Right lobe of liver (tissue), 6 donors: ENCODE results near the gene LYPD6B. TPM values are rescaled to one million over a fixed set of nuclear protein-coding genes. Genes with fewer than 3 reads are reported as not detected.

Source experiments
- ATAC-seq, 4 donors: fragments of 200-7000 bp; cut with Tn5 transposase; one replicate each; pipeline ENCODE4 v1.9.1; 2020; ENCODE audit warnings: mild to moderate bottlenecking in 4 of 4, moderate library complexity in 4 of 4
- DNase-seq, 3 donors: peaks; one replicate each; pipeline ENCODE4 v3.0.0-alpha.2; 2020
- H3K27ac ChIP-seq, 3 donors: fragments of 200-600 bp; one replicate each; pipeline ENCODE4 v1.8.0; 2022
- H3K27me3 ChIP-seq, 2 donors: fragments of 200-600 bp; one replicate each; pipeline ENCODE4 v1.8.0; 2022
- H3K36me3 ChIP-seq, 4 donors: fragments of 200-600 bp; sonication (generic) in 1 of 4; one replicate each; pipeline versions ENCODE4 v1.5.1 to v1.8.0; 2017 to 2022; ENCODE audit warnings: control low read depth in 1 of 4
- H3K4me1 ChIP-seq, 4 donors: fragments of 200-600 bp; sonication (generic) in 1 of 4; one replicate each; pipeline versions ENCODE4 v1.5.1 to v1.8.0; 2017 to 2022; ENCODE audit warnings: control low read depth in 1 of 4
- H3K4me3 ChIP-seq, 3 donors: fragments of 200-600 bp; one replicate each; pipeline ENCODE4 v1.8.0; 2022
- H3K9me3 ChIP-seq, 4 donors: fragments of 200-600 bp; sonication (generic) in 1 of 4; one replicate each; pipeline versions ENCODE4 v1.5.1 to v1.8.0; 2017 to 2022; ENCODE audit warnings: control low read depth in 1 of 4
- POLR2A ChIP-seq: fragments of 450-650 bp; IDR thresholded peaks from one replicate; pipeline ENCODE4 v1.6.1; 2017; ENCODE audit warnings: antibody characterized with exemption, mild to moderate bottlenecking
- WGBS: methylation state at CpG from one replicate; pipeline ENCODE4 v1.1.6; 2018; ENCODE audit warnings: low coverage, low lambda C conversion rate; ENCODE audit not compliant: insufficient coverage; ENCODE audit errors: missing lambda C conversion rate; 5-methylcytosine and 5-hydroxymethylcytosine counted together
- intact Hi-C, 2 donors: fragments of 100-400 bp; cut with DNase I; formaldehyde crosslinking; loops; one replicate each; pipeline versions ENCODE4 v1.11.2 to v1.14.1; 2022
- total RNA-seq, 6 experiments: library from RNA; depleted of rRNA in 2 of 6; stranded (reverse); fragments of >200 nt in 2 of 6; fragmentation: NEBNext Ultra II Directional in 3 of 6; extraction: Animal tissue kit (Norgen Biotek cat#: 25700) in 3 of 6; gene quantifications; one replicate each; pipeline versions ENCODE4 v1.1.0 to v1.2.4, GENCODE V29; 2016 to 2023
- TF ChIP-seq, protein P1 (sequence below), 4 donors: fragments of 200-600 bp in 3 of 4; fragments of 450-650 bp in 1 of 4; IDR thresholded peaks; one replicate each; pipeline versions ENCODE4 v1.5.1 to v1.8.0; 2016 to 2022; ENCODE audit warnings: antibody characterized with exemption in 4 of 4, mild to moderate bottlenecking in 2 of 4
- donor health status: DM: no; HTN: yes; CAD: no.
- donor health status: DM: no; HTN: no; CAD: no.
- donor health status: DM: no; HTN: no; CAD: no.
- donor health status: DM: no; HTN: yes; CAD: no.
- donor health status: DM: no; HTN: yes; CAD: no.

LYPD6B gene
- total RNA-seq, 6 experiments from 2014 or later: 0.30 to 0.31 TPM; not detected in 4

DNA sequence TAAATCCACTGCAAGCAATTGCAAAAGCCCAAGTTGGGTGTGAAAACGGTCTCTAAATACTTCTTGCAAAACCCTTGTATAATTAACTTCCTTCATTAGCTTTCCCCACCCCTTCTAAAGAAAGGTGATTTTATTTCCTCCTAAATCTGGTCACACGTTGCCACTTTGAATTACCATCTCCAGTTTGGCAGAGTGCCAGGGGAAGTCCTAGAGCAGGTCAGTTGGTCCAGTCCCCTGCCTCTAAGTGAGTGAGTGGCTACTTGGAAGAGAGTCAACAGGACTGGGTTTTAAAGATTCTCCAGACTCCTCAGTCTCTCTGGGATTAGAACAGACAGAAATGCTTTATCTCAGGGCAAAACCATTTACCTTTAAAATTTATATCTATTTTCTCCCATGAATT is 18.7 kb upstream of the LYPD6B start:
- intact Hi-C loops: loop anchor here in 1 of 2 donors (10.0 kb wide), 1 partner anchor 535 kb away; no protein-coding TSS in a partner anchor
- TF ChIP-seq, protein P1, sequence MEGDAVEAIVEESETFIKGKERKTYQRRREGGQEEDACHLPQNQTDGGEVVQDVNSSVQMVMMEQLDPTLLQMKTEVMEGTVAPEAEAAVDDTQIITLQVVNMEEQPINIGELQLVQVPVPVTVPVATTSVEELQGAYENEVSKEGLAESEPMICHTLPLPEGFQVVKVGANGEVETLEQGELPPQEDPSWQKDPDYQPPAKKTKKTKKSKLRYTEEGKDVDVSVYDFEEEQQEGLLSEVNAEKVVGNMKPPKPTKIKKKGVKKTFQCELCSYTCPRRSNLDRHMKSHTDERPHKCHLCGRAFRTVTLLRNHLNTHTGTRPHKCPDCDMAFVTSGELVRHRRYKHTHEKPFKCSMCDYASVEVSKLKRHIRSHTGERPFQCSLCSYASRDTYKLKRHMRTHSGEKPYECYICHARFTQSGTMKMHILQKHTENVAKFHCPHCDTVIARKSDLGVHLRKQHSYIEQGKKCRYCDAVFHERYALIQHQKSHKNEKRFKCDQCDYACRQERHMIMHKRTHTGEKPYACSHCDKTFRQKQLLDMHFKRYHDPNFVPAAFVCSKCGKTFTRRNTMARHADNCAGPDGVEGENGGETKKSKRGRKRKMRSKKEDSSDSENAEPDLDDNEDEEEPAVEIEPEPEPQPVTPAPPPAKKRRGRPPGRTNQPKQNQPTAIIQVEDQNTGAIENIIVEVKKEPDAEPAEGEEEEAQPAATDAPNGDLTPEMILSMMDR (IDR thresholded peaks at IDR 0.05): no peak
- no peak for TF ChIP-seq POLR2A
- Histone ChIP-seq H3K9me3 (no peaks in the 10 kb centered on the region), H3K4me3 (no peak overlapping the region), H3K4me1 (no peaks in the 10 kb centered on the region), H3K27me3 (no peaks in the 10 kb centered on the region), H3K36me3 (no peaks in the 10 kb centered on the region), H3K27ac (no peak overlapping the region)
- no peak for ATAC-seq
- WGBS: 34% methylated on average over 2 of the region's 2 CpGs
- no peak for DNase-seq

GRCh38 chr2:149020432-149020851 is 18.1 kb upstream of the LYPD6B start:
- H3K27ac ChIP-seq: no peak overlapping the region
- no peaks in the 10 kb centered on the region for H3K4me1 ChIP-seq
- no peak overlapping the region for H3K4me3 ChIP-seq
- no peaks in the 10 kb centered on the region for H3K27me3 ChIP-seq
- 29% methylated on average over 6 of the region's 10 CpGs for WGBS
- no peak for DNase-seq
- H3K9me3 ChIP-seq: no peaks in the 10 kb centered on the region
- H3K36me3 ChIP-seq: no peaks in the 10 kb centered on the region
- intact Hi-C loops: no loop called here
- TF ChIP-seq POLR2A: no peak
- TF ChIP-seq, protein P1 (IDR thresholded peaks at IDR 0.05): no peak
- peak; percentile 50 to 80 (median 66) for ATAC-seq

GRCh38 chr2:149021271-149021719 is 17.2 kb upstream of the LYPD6B start:
- TF ChIP-seq, protein P1 (IDR thresholded peaks at IDR 0.05): no peak
- TF ChIP-seq POLR2A: no peak
- DNase-seq (no peak), ATAC-seq (no peak)
- H3K27me3 ChIP-seq: no peaks in the 10 kb centered on the region
- 74% methylated on average over 4 of the region's 5 CpGs for WGBS
- no peaks in the 10 kb centered on the region for H3K4me1 ChIP-seq
- intact Hi-C loops: no loop called here
- no peaks in the 10 kb centered on the region for H3K36me3 ChIP-seq
- H3K4me3 ChIP-seq: no peak overlapping the region
- H3K27ac ChIP-seq: no peak overlapping the region
- H3K9me3 ChIP-seq: no peaks in the 10 kb centered on the region

- intact Hi-C loops: no loop called here
- no peaks in the 10 kb centered on the region for H3K4me1 ChIP-seq
- DNase-seq (no peak), ATAC-seq (no peak)
- H3K27me3 ChIP-seq: no peaks in the 10 kb centered on the region
- no peaks in the 10 kb centered on the region for H3K36me3 ChIP-seq
- no peak overlapping the region for H3K4me3 ChIP-seq
- WGBS: 68% methylated on average over 4 of the region's 6 CpGs
- H3K9me3 ChIP-seq: no peaks in the 10 kb centered on the region
- no peak overlapping the region for H3K27ac ChIP-seq
- no peak for TF ChIP-seq POLR2A
- TF ChIP-seq, protein P1 (IDR thresholded peaks at IDR 0.05): no peak
Measured at GRCh38 chr2:149021761-149022160, 16.7 kb upstream of the LYPD6B start.

- H3K27me3 ChIP-seq: no peaks in the 10 kb centered on the region
- ATAC-seq: no peak
- 89% methylated on average over 6 of the region's 6 CpGs for WGBS
- H3K4me3 ChIP-seq: no peak overlapping the region
- no peak for TF ChIP-seq POLR2A
- H3K27ac ChIP-seq: no peak overlapping the region
- H3K9me3 ChIP-seq: no peaks in the 10 kb centered on the region
- no peak for DNase-seq
- H3K36me3 ChIP-seq: no peaks in the 10 kb centered on the region
- intact Hi-C loops: no loop called here
- H3K4me1 ChIP-seq: no peaks in the 10 kb centered on the region
Measured at GRCh38 chr2:149023091-149023490, 15.4 kb upstream of the LYPD6B start.
